ENCODE results near the gene APOOL.

DNA sequence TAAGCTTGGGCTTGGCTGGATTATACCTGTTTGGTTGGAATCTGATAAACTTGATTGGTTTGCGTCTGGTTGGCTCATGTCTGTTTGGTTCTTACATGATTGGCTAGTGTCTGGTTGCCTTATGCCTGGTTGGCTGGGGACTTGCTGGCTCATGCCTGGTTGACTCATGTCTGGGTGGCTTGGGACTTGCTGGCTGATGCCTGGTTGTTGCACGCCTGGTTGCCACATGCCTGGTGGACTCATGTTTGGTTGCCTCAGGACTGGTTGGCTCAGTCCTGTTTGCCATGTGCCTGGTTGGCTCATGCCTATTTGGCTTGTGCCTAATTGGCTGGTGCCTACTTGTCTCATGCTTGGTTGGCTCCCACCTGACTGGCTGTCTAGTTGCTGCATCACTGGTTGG, 104.5 kb downstream of the APOOL start:
- no peak for TF ChIP-seq EZH2 (IDR thresholded peaks at IDR 0.05; ENCODE audit: low read length, unreplicated experiment)
- TF ChIP-seq EZH2phosphoT487 (IDR thresholded peaks at IDR 0.05; ENCODE audit: borderline replicate concordance, low read length) = no peak
- TF ChIP-seq, protein P1, sequence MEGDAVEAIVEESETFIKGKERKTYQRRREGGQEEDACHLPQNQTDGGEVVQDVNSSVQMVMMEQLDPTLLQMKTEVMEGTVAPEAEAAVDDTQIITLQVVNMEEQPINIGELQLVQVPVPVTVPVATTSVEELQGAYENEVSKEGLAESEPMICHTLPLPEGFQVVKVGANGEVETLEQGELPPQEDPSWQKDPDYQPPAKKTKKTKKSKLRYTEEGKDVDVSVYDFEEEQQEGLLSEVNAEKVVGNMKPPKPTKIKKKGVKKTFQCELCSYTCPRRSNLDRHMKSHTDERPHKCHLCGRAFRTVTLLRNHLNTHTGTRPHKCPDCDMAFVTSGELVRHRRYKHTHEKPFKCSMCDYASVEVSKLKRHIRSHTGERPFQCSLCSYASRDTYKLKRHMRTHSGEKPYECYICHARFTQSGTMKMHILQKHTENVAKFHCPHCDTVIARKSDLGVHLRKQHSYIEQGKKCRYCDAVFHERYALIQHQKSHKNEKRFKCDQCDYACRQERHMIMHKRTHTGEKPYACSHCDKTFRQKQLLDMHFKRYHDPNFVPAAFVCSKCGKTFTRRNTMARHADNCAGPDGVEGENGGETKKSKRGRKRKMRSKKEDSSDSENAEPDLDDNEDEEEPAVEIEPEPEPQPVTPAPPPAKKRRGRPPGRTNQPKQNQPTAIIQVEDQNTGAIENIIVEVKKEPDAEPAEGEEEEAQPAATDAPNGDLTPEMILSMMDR (conservative IDR thresholded peaks at IDR 0.05; ENCODE audit: low read depth, low read length) = no peak

Data from PC-3 (cell line).